CD8-positive, alpha-beta memory T cell (primary cell): ENCODE results near the gene ERO1B. TPM values are rescaled to one million over a fixed set of nuclear protein-coding genes. Genes with fewer than 3 reads are reported as not detected.

Experiments
- CTCF ChIA-PET: fragments of 350-600 bp; sonication (Branson Sonifier 250); formaldehyde crosslinking; loops from one replicate; lab custom pipeline; 2021; ENCODE audit warnings: antibody characterized with exemption; lab: Charles Lee
- POLR2A ChIA-PET: fragments of 350-600 bp; sonication (Branson Sonifier 250); formaldehyde crosslinking; loops from one replicate; lab custom pipeline; 2021; ENCODE audit warnings: antibody characterized with exemption; lab: Charles Lee
- DNase-seq, 5 donors: peaks; one replicate each; pipeline versions ENCODE4 v3.0.0 to v3.0.0-alpha.2; 2020 to 2022; ENCODE audit warnings: mixed read lengths in 1 of 5
- H3K27ac ChIP-seq: one replicate; pipeline ENCODE4 v1.7.0; 2013; ENCODE audit warnings: low read depth, mild to moderate bottlenecking, low read length, moderate library complexity
- H3K27me3 ChIP-seq: 2 replicates; pipeline ENCODE4 v1.7.0; 2013; ENCODE audit warnings: low read length, mild to moderate bottlenecking; ENCODE audit not compliant: insufficient read depth, poor library complexity, severe bottlenecking
- H3K36me3 ChIP-seq: 2 replicates; pipeline ENCODE4 v1.7.0; 2013; ENCODE audit warnings: mild to moderate bottlenecking, low read length, moderate library complexity; ENCODE audit not compliant: insufficient read depth
- H3K4me1 ChIP-seq: 2 replicates; pipeline ENCODE4 v1.7.0; 2013; ENCODE audit warnings: mild to moderate bottlenecking, low read length, moderate library complexity; ENCODE audit not compliant: insufficient read depth
- H3K4me3 ChIP-seq: 2 replicates; pipeline ENCODE4 v1.7.0; 2013; ENCODE audit warnings: mild to moderate bottlenecking, low read length
- H3K9me3 ChIP-seq: 2 replicates; pipeline ENCODE4 v1.7.0; 2013; ENCODE audit warnings: mild to moderate bottlenecking, low read length
- H3K27ac Mint-ChIP-seq, 8 donors: one replicate each; pipeline ENCODE4 v1.8.0; 2020 to 2021; ENCODE audit warnings: mixed read lengths in 8 of 8, mild to moderate bottlenecking in 6 of 8, inconsistent platforms in 3 of 8, moderate library complexity in 3 of 8
- H3K27me3 Mint-ChIP-seq, 2 donors: one replicate each; pipeline ENCODE4 v1.8.0; 2020 to 2021; ENCODE audit warnings: mixed read lengths in 2 of 2, mild to moderate bottlenecking in 1 of 2, moderate library complexity in 1 of 2
- H3K36me3 Mint-ChIP-seq, 3 donors: one replicate each; pipeline ENCODE4 v1.8.0; 2020 to 2021; ENCODE audit warnings: mixed read lengths in 3 of 3, inconsistent platforms in 1 of 3, mild to moderate bottlenecking in 1 of 3
- H3K4me1 Mint-ChIP-seq, 3 donors: one replicate each; pipeline ENCODE4 v1.8.0; 2020 to 2021; ENCODE audit warnings: mixed read lengths in 3 of 3, inconsistent platforms in 1 of 3, mild to moderate bottlenecking in 1 of 3
- H3K4me3 Mint-ChIP-seq, 7 donors: one replicate each; pipeline ENCODE4 v1.8.0; 2020 to 2021; ENCODE audit warnings: mixed read lengths in 7 of 7, mild to moderate bottlenecking in 6 of 7, moderate library complexity in 4 of 7, inconsistent platforms in 2 of 7
- H3K9me3 Mint-ChIP-seq, 5 donors: one replicate each; pipeline ENCODE4 v1.8.0; 2020 to 2022; ENCODE audit warnings: mixed read lengths in 5 of 5, mild to moderate bottlenecking in 3 of 5, moderate library complexity in 2 of 5, inconsistent platforms in 1 of 5
- polyA plus RNA-seq: library from polyadenylated mRNA; unstranded; fragments of 300-500 nt; fragmentation: Illumina TruSeq; gene quantifications from one replicate; pipeline ENCODE4 v1.2.3, GENCODE V29; 2021
- total RNA-seq, 2 experiments: library from RNA; stranded (reverse); gene quantifications; one replicate each; pipeline ENCODE4 v1.2.3, GENCODE V29; 2021

Gene ERO1B
- total and polyA plus RNA-seq, 3 experiments from 2014 or later, result 2.9 to 4.8 (median 3.6) TPM

GRCh38 chr1:236308827-236309226 is 27.1 kb upstream of the ERO1B start:
- no peak overlapping the region for H3K27ac Mint-ChIP-seq
- H3K4me1 Mint-ChIP-seq, result no peaks in the 10 kb centered on the region
- no peaks in the 10 kb centered on the region for H3K4me1 ChIP-seq
- no peak overlapping the region for H3K27ac ChIP-seq
- CTCF ChIA-PET, result no interaction called here
- POLR2A ChIA-PET, result no interaction called here
- H3K27me3 Mint-ChIP-seq, result peaks cover 7 to 13% of the 10 kb centered on the region in 2 donors
- H3K9me3 Mint-ChIP-seq, result no peaks in the 10 kb centered on the region
- H3K36me3 Mint-ChIP-seq, result no peaks in the 10 kb centered on the region
- H3K27me3 ChIP-seq, result no peaks in the 10 kb centered on the region
- no peak overlapping the region for H3K4me3 Mint-ChIP-seq
- no peak for DNase-seq
- no peaks in the 10 kb centered on the region for H3K36me3 ChIP-seq
- H3K4me3 ChIP-seq, result no peak overlapping the region
- no peaks in the 10 kb centered on the region for H3K9me3 ChIP-seq

- CTCF ChIA-PET, result interaction anchor here (0.6 kb wide), 1 partner anchor 22 kb away, joined by 3 read pairs; no protein-coding TSS in a partner anchor
- POLR2A ChIA-PET, result no interaction called here
- no peak overlapping the region for H3K4me3 Mint-ChIP-seq
These were observed 25.7 kb upstream of the ERO1B start for GRCh38 chr1:236307435-236307834.

GRCh38 chr1:236304682-236305081 is 22.9 kb upstream of the ERO1B start:
- no peaks in the 10 kb centered on the region for H3K9me3 Mint-ChIP-seq
- Histone ChIP-seq H3K27ac (no peak overlapping the region), H3K4me1 (no peaks in the 10 kb centered on the region), H3K4me3 (no peak overlapping the region), H3K9me3 (no peaks in the 10 kb centered on the region), H3K27me3 (no peaks in the 10 kb centered on the region), H3K36me3 (no peaks in the 10 kb centered on the region)
- H3K4me3 Mint-ChIP-seq, result no peak overlapping the region
- H3K36me3 Mint-ChIP-seq, result no peaks in the 10 kb centered on the region
- H3K4me1 Mint-ChIP-seq, result no peaks in the 10 kb centered on the region
- POLR2A ChIA-PET, result no interaction called here
- no peak for DNase-seq
- H3K27ac Mint-ChIP-seq, result peak overlapping the region in 1 of 8 donors; percentile 47
- H3K27me3 Mint-ChIP-seq, result no peaks in the 10 kb centered on the region
- CTCF ChIA-PET, result no interaction called here

More at GRCh38 chr1:236307435-236307834, 25.7 kb upstream of the ERO1B start:
- no peaks in the 10 kb centered on the region for H3K9me3 ChIP-seq
- no peak for DNase-seq
- H3K4me1 ChIP-seq, result no peaks in the 10 kb centered on the region
- peaks cover 7 to 13% of the 10 kb centered on the region in 2 donors for H3K27me3 Mint-ChIP-seq
- no peak overlapping the region for H3K4me3 ChIP-seq
- no peaks in the 10 kb centered on the region for H3K4me1 Mint-ChIP-seq
- H3K36me3 Mint-ChIP-seq, result no peaks in the 10 kb centered on the region
- H3K36me3 ChIP-seq, result no peaks in the 10 kb centered on the region
- H3K27ac ChIP-seq, result no peak overlapping the region
- no peak overlapping the region for H3K27ac Mint-ChIP-seq
- H3K27me3 ChIP-seq, result no peaks in the 10 kb centered on the region
- no peaks in the 10 kb centered on the region for H3K9me3 Mint-ChIP-seq

- no peaks in the 10 kb centered on the region for H3K9me3 Mint-ChIP-seq
- H3K36me3 Mint-ChIP-seq, result no peaks in the 10 kb centered on the region
- H3K4me3 Mint-ChIP-seq, result no peak overlapping the region
- POLR2A ChIA-PET, result interaction anchor here (0.6 kb wide), 1 partner anchor 181 kb away, joined by 3 read pairs; no protein-coding TSS in a partner anchor
- peak in 1 of 5 donors; percentile 12 for DNase-seq
- CTCF ChIA-PET, result no interaction called here
- no peaks in the 10 kb centered on the region for H3K27me3 Mint-ChIP-seq
- H3K4me1 Mint-ChIP-seq, result no peaks in the 10 kb centered on the region
- Histone ChIP-seq H3K4me1 (no peaks in the 10 kb centered on the region), H3K27ac (no peak overlapping the region), H3K27me3 (no peaks in the 10 kb centered on the region), H3K36me3 (no peaks in the 10 kb centered on the region), H3K4me3 (no peak overlapping the region), H3K9me3 (no peaks in the 10 kb centered on the region)
- peak overlapping the region in 1 of 8 donors; percentile 24 for H3K27ac Mint-ChIP-seq
These were observed 21.9 kb upstream of the ERO1B start for GRCh38 chr1:236303675-236304074.

GRCh38 chr1:236302941-236303340 is 21.2 kb upstream of the ERO1B start:
- Mint-ChIP-seq H3K4me3 (no peak overlapping the region), H3K9me3 (no peaks in the 10 kb centered on the region), H3K27ac (peak overlapping the region in 1 of 8 donors; percentile 28), H3K27me3 (no peaks in the 10 kb centered on the region), H3K4me1 (no peaks in the 10 kb centered on the region), H3K36me3 (no peaks in the 10 kb centered on the region)
- Histone ChIP-seq H3K36me3 (no peaks in the 10 kb centered on the region), H3K4me3 (no peak overlapping the region), H3K27me3 (no peaks in the 10 kb centered on the region), H3K27ac (no peak overlapping the region), H3K4me1 (no peaks in the 10 kb centered on the region), H3K9me3 (no peaks in the 10 kb centered on the region)
- CTCF ChIA-PET, result no interaction called here
- DNase-seq, result no peak
- POLR2A ChIA-PET, result no interaction called here

GRCh38 chr1:236301958-236302335 is 20.2 kb upstream of the ERO1B start:
- no peaks in the 10 kb centered on the region for H3K9me3 ChIP-seq
- Mint-ChIP-seq H3K4me3 (no peak overlapping the region), H3K27me3 (no peaks in the 10 kb centered on the region), H3K27ac (peak overlapping the region in 1 of 8 donors; percentile 80), H3K36me3 (no peaks in the 10 kb centered on the region), H3K4me1 (no peaks in the 10 kb centered on the region), H3K9me3 (no peaks in the 10 kb centered on the region)
- H3K4me1 ChIP-seq, result no peaks in the 10 kb centered on the region
- H3K27me3 ChIP-seq, result no peaks in the 10 kb centered on the region
- H3K27ac ChIP-seq, result no peak overlapping the region
- H3K36me3 ChIP-seq, result no peaks in the 10 kb centered on the region
- no peak overlapping the region for H3K4me3 ChIP-seq
- no peak for DNase-seq
- CTCF ChIA-PET, result interaction anchor here (1.0 kb wide), 1 partner anchor 150 kb away, joined by 3 read pairs; no protein-coding TSS in a partner anchor
- POLR2A ChIA-PET, result no interaction called here

- H3K36me3 Mint-ChIP-seq, result no peaks in the 10 kb centered on the region
- H3K4me1 ChIP-seq, result no peaks in the 10 kb centered on the region
- no peaks in the 10 kb centered on the region for H3K9me3 ChIP-seq
- H3K27me3 ChIP-seq, result no peaks in the 10 kb centered on the region
- no peak overlapping the region for H3K27ac Mint-ChIP-seq
- no peak overlapping the region for H3K4me3 ChIP-seq
- ChIA-PET POLR2A (no interaction called here), CTCF (interaction anchor here (1.0 kb wide), 1 partner anchor 150 kb away, joined by 3 read pairs; no protein-coding TSS in a partner anchor)
- no peaks in the 10 kb centered on the region for H3K36me3 ChIP-seq
- DNase-seq, result no peak
- no peak overlapping the region for H3K27ac ChIP-seq
- H3K4me3 Mint-ChIP-seq, result no peak overlapping the region
- no peaks in the 10 kb centered on the region for H3K4me1 Mint-ChIP-seq
- H3K9me3 Mint-ChIP-seq, result no peaks in the 10 kb centered on the region
- H3K27me3 Mint-ChIP-seq, result no peaks in the 10 kb centered on the region
These were observed 19.6 kb upstream of the ERO1B start for GRCh38 chr1:236301080-236301957.

- ChIA-PET CTCF (no interaction called here), POLR2A (no interaction called here)
- Mint-ChIP-seq H3K4me3 (no peak overlapping the region), H3K27me3 (peaks cover 0 to 3% of the 10 kb centered on the region in 2 donors), H3K36me3 (no peaks in the 10 kb centered on the region), H3K4me1 (no peaks in the 10 kb centered on the region), H3K27ac (no peak overlapping the region), H3K9me3 (no peaks in the 10 kb centered on the region)
- Histone ChIP-seq H3K4me3 (no peak overlapping the region), H3K9me3 (no peaks in the 10 kb centered on the region), H3K27me3 (no peaks in the 10 kb centered on the region), H3K4me1 (no peaks in the 10 kb centered on the region), H3K36me3 (no peaks in the 10 kb centered on the region), H3K27ac (no peak overlapping the region)
- no peak for DNase-seq
These were observed 15.4 kb upstream of the ERO1B start for GRCh38 chr1:236297161-236297560.
